SKM-1 treated with dmso at 0.1 percent for 144 hours (cell line): ENCODE measurements around the gene RAB3D.

Experiments
- DNase-seq: peaks from one replicate; lab custom pipeline; 2025; ENCODE audit not compliant: unreplicated experiment; lab: John Stamatoyannopoulos, UW

Gene RAB3D

DNA sequence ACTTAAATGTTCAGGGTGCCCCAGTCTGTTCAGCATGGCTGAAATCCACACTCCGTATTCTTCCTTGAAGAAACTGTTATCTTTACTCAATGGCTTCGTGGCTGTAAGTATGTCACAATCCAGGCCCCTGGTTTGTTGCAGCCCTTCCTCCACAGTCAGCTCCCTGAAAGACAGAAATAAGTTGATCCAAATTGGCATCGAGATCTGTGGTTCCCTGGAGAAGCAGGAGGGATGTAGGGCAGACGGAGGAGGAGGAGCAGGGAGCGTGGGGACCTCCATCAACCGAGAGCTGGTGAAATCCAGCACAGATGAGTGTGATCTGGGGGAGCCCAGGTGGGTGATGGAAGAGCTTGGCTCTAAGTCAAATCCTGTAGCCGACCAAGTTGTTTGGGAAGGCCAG is 43.2 kb downstream of the RAB3D start:
- peak; percentile 23 for DNase-seq

DNA sequence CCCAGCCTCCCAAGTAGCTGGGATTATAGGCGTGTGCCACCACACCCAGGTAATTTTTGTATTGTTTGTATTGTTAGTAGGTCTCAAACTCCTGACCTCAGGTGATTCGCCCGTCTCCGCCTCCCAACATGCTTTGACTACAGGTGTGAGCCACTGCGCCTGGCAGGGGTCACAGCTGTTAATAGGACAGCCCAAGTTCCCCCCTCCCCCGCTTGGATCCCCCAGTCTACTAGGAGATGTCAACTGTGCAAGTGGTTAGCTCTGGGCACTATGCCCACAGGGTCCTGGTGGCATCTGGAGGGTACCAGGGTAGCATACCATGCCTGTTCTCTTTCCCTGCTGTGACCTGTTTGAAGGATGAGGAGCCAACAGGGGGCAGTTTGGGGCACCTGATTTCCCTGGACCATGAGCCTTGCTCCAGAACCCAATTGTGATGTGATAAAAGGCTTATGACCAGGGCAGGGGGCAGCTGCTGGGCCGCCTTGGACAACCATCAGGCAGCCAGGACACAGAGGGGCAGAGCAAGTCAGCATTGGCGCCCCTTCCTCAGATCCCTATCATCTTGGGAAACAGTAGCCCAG is 43.7 kb downstream of the RAB3D start, which contains the start of gene TSPAN16:
Gene TSPAN16, plus strand, starts transcription at position 496 of the 581 bp plus-strand sequence. CDS start 138 bp downstream, outside the sequence.
- no peak for DNase-seq

DNA sequence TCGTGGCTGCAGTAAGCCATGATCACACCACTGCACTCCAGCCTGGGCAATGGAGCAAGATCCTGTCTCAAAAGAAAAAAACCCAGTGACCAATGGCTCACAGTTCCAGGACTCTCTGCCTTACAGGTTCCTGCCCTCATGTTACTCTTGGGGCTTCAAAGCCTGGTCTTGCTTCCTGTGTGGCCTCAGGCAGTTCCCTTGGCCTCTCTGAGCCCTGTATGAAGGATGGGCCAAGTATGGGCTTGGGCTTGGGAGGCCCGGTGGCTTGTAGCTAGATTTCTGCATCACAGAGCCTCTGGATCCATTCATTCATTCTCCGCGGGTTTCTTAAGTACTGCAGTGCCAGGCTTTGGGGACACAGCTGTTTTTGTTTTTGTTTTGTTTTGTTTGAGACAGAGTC is 44.3 kb downstream of the RAB3D start:
- DNase-seq: no peak

DNA sequence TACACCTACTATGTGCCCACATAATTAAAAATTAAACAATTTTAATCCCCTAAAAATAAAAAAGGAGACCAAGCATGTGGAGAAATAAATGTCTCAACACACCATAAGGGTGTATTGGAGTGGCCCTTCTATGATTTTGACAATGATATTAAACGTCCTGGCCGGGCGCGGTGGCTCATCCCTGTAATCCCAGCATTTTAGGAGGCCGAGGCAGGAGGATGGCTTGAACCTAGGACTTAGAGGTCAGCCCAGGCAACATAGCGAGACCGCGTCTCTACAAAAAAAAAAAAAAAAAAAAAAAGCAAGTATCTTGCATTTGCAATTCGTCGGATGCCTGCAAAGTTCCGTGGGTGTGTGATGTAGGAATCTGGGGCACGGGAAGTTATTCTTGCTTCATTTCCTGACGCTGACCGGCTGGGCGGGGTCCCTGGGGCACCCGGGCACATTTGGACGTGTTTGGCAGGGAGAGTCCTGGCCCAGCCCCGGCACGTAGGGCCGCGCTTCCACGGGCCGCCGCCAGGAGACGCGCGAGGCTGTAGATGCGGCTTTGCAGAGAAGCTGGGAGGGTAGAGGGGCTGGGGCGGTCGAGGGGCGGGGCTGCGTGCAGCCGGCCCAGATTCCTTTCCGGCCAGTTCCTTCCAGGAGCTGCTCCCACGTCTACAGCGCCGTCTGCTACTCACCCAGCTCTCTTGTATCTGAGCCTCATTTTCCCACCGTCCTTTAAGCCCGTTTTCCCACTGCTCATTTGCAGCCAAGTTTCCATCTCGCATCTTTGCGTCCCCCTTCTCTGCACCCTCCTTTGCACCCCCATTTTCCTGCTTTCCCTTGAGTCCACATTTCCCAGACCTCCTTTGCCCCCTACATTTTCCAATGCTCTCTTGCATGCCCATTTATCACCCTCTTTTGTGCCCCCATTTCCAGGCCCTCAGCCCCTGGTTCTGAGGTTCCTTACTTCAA is 45.7 kb downstream of the RAB3D start:
- DNase-seq: peak; percentile 86

DNA sequence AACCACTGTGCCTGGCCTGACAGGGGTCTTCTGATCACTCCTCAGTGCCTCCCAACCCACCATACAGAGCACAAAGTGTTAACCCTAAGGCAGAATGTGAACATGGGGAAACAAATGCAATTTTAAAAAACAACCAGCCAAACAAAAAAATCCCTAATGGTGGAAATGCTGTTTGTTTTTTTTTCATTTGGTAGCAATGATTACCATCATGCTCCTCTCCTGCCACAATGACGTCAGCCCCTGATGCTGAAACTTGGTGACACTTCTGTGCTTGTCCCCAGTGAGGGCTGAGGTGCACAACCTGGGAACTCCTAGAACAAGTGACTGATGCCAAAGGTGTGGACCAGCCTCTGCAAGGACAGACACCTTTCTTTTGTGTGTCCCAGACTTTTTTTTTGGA is 47.5 kb downstream of the RAB3D start:
- no peak for DNase-seq

DNA sequence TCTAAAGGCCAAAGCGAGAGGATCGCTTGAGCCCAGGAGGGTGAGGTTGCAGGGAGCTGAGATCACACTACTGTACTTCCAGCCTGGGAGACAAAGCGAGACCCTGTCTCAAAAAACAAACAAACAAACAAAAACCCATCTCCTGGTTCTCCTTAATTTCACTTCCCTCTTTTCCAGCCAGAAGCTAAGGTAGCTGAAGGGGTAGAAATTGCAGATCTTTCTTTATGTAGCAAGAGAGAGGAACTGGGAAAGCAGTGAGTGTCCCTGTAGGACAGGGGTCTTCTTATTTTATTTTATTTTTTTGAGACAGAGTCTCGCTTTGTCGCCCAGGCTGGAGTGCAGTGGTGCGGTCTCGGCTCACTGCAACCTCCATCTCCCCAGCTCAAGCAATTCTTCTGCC is 48.0 kb downstream of the RAB3D start:
- no peak for DNase-seq

DNA sequence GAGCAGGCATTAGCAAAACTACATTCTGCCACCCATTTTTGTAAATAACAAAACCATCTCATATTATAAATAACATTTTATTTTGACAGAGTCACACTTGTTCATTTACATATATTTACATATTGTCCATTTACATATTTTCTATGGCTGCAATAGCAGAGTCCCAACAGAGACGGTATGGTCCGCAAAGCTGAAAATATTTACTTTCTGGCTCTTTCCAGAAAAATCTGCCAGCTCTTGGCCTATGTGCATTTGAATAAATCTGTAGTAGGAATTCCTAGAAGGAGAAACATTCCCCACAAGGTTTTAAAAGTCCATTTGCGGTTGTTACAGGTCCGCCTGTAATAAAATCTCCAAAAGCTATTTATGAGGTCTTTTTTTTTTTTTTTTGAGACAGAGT is 49.2 kb downstream of the RAB3D start:
- no peak for DNase-seq

DNA sequence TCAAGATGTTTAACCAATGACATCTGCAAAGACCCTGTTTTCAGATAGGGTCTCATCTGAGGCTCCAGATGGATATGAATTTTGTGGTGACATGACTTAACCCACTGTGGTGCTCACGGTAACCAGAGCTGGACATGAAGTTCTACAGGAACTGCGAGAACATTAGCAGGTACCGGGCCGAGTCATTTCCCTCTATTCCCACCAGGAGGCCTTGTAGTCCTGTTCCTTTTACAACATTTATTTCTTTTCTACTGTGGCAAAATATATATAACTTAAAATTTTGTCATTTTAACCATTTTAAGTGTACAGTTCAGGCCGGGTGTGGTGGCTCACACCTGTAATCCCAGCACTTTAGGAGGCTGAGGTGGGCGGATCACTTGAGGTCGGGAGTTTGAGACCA is 51.1 kb downstream of the RAB3D start:
- peak; percentile 11 for DNase-seq

DNA sequence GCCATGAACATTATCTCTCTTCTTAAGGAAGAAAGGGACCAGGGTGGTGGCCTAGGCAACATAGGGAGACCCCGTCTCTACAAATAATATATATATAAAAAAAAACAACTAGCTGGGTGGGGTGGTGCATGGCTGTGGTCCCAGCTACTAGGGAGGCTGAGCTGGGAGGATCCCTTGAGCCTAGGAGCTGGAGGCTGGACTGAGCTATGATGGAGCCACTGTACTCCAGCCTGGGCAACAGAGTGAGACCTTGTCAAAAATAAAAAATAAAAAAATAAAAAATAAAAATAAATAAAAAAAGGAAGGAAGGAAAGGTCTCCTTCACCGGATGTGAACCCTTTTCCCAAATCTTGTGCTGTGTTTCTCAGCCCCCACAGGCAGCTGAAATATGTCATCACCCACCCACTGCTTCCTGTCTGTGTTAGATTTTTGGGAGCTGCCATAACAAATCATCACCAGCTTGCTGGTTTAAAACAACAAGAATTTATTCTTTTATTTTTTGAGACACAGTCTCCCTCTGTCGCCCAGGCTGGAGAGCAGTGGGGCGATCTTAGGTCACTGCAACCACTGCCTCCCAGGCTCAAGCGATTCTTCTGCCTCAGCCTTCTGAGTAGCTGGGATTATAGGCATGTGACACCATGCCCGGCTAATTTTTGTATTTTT is 53.0 kb downstream of the RAB3D start:
- DNase-seq: no peak

DNA sequence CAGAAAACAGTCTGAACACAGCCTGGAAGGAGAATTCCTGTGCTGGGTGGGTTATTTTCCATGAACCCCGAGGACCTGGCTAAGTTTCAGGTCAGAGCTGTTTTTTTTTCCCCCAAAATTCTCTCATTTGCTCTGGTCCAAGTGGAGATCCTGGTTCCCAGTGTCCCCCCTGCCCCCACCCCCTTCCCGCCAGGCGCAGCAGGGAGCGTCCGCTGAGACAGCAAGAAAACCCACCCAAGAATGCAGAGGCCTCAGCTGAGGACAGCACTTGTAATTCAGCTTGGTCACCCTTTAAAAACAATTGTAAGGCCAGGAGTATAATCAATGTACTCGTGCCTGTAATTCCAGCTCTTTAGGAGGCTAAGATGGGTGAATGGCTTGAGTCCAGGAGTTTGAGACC is 54.9 kb downstream of the RAB3D start:
- no peak for DNase-seq

DNA sequence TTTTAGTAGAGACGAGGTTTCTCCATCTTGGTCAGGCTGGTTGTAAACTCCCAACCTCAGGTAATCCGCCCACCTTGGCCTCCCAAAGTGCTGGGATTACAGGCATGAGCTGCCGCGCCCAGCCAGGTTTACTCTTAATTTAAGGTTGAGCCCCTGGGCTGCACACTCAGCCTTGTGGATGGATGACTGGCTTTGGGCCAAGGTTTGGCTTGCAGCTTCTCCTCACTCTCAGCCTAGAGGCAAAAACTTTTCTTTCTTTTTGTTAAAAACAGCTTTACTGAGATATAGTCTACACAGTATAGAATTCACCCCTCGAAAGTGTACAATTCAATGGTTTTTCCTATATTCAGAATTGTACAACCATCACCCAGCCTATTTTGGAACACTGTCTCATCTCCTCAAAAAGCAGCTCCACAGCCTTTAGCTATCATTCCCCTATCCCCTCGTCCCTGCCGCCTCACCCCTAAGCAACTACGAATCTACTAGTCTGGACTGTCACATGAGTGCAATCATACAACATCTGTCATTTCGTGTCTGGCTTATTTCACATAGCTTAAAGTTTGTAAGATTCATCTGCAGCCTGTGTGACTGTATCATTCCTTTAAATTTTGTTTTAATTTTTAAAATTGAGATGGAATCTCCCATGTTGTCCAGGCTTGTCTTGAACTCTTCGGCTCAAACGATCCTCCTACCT is 58.0 kb downstream of the RAB3D start:
- DNase-seq: no peak

DNA sequence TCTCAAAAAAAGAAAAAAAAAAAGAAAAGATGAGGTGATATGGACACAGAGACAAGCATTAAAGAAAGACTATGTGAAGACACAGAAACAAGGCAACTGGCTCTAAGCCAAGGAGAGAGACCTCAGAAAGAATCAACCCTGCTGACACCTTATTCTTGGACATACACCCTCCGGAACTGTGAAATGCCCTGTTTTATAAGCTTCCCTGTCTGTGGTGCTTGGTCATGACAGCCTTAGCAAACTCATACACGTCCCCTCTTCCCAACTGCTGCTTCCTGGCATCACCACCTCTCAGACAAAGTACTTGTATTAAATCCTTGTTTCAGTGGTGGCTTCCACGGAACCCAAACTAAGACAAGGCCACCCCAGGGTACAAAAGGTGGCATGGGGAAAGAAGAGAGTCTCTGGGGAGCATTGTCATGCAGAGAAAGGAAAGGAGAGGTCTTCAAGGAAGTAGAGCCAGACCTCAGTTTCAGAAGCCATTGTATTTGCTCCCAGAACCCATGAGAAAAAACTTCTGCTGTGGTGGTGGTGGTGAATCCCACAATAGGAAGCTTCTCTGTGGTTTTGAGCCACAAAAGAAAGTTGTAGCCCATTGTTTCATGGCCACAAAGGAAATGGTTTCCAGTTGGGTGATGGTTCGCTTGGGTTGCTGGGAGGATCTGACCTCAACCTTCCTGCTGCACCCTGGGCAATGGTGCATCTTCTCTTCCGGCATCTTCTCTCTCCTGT is 59.8 kb downstream of the RAB3D start:
- DNase-seq: peak; percentile 69

DNA sequence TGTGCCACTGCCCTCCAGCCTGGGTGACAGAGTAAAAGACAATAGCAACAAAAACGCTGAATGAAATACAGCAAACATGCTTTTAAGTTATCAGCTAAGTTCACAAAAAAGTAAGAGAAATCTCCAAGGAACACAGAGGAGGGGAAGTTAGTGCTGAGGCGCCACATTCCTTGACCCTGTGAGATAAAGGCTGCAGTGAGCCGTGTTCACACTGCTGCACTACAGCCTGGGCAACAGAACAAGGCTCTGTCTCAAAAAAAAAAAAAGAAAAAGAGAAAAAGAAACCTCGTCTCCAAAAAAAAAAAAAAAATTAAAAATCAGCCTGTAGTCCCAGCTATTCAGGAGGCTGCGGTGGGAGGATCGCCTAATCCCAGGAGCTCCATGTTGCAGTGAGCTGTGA is 60.8 kb downstream of the RAB3D start:
- DNase-seq: no peak

DNA sequence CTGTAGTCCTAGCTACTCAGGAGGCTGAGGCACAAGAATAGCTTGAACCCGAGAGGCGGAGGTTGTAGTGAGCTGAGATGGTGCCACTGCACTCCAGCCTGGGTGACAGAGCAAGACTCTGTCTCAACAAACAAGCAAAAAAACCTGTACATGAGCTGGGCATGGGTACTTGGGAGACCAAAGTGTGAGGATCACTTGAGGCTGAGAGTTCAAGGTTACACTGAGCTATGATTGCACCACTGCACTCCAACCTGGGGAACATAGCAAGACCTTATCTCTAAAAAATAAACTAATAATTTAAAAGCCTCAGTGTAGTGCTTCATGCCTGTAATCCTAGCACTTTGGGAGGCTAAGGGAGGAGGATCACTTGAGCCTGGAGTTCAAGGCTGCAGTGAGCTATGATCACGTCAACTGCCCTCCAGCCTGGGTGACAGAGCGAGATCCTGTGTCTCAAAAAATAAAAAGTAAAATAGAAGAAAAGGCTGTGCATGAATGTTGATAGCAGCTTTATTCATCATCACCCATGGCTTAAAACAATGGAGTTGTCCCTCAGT is 64.8 kb downstream of the RAB3D start:
- no peak for DNase-seq

DNA sequence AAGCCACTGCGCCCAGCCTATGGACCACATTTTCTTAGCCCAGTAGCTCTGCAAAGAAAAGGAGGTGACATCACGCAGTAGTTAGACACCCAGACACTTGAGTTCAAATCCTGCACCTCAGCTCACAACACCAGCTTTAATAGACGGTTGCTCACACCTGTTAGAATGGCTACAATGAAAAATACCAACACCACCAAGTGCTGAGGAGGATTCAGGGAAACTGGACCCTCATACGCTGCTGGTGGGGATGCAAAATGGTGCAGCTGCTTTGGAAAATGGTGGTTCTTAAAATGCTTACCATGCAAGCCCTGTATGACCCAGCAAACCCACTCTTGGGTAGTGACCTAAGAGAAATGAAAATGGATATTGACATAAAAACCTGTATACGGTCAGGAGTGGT is 65.5 kb downstream of the RAB3D start:
- DNase-seq: no peak

DNA sequence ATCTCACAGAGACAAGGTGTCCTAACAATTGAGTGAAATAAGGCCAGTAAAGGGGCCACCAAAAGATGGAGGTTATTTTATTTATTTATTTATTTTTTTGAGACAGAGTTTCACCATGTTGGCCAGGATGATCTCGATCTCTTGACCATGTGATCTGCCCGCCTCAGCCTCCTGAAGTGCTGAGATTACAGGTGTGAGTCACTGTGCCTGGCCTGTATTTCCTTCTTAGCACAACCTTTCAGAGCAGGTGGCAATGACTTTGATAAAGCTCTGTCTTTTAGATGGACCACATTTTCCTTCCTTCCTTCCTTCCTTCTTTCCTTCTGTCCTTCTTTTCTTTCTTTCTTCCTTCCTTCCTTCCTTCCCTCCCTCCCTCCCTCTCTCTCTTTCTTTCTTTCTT is 66.2 kb downstream of the RAB3D start:
- no peak for DNase-seq
